RWPE2 (cell line): ENCODE results near the gene PAXIP1.

ENCODE experiments used
- ATAC-seq: fragments of 200-7000 bp; cut with Tn5 transposase; 3 replicates; pipeline ENCODE4 v1.9.1; 2021; ENCODE audit warnings: low read depth
- DNase-seq: peaks from one replicate; pipeline ENCODE4 v3.0.0-alpha.2; 2020; ENCODE audit warnings: low spot score
- H3K27ac ChIP-seq: fragments of 450-650 bp; 2 replicates; pipeline ENCODE4 v1.5.1; 2017; ENCODE audit warnings: mild to moderate bottlenecking; ENCODE audit not compliant: poor library complexity, severe bottlenecking
- H3K27me3 ChIP-seq: fragments of 250-450 bp; sonication (Bioruptor Pico); 2 replicates; pipeline ENCODE4 v1.5.1; 2021; ENCODE audit warnings: mild to moderate bottlenecking, moderate library complexity; ENCODE audit not compliant: insufficient read depth, poor library complexity, severe bottlenecking
- H3K36me3 ChIP-seq: fragments of 250-450 bp; sonication (Bioruptor Pico); 2 replicates; pipeline ENCODE4 v1.5.1; 2020; ENCODE audit warnings: low read depth, mild to moderate bottlenecking, moderate library complexity
- H3K4me1 ChIP-seq: fragments of 250-450 bp; sonication (Bioruptor Pico); 2 replicates; pipeline ENCODE4 v1.5.1; 2021; ENCODE audit warnings: mild to moderate bottlenecking, moderate library complexity; ENCODE audit not compliant: insufficient read depth, poor library complexity, severe bottlenecking
- H3K4me3 ChIP-seq: fragments of 250-450 bp; sonication (Bioruptor Pico); 2 replicates; pipeline ENCODE4 v1.5.1; 2021; ENCODE audit warnings: mild to moderate bottlenecking, moderate library complexity; ENCODE audit not compliant: severe bottlenecking
- H3K9me3 ChIP-seq: fragments of 250-450 bp; sonication (Bioruptor Pico); 2 replicates; pipeline ENCODE4 v1.5.1; 2021; ENCODE audit warnings: mild to moderate bottlenecking, moderate library complexity; ENCODE audit not compliant: severe bottlenecking
- CTCF ChIP-seq: fragments of 450-650 bp; IDR thresholded peaks from one replicate; pipeline ENCODE4 v1.5.1; 2017; ENCODE audit warnings: mild to moderate bottlenecking, moderate library complexity; ENCODE audit not compliant: poor library complexity, severe bottlenecking

PAXIP1 gene

GRCh38 chr7:154914308-154914995, 88.5 kb downstream of the PAXIP1 start:
- Histone ChIP-seq H3K4me3 (no peak overlapping the region), H3K36me3 (no peaks in the 10 kb centered on the region), H3K4me1 (no peaks in the 10 kb centered on the region), H3K27ac (no peak overlapping the region), H3K27me3 (no peaks in the 10 kb centered on the region), H3K9me3 (no peaks in the 10 kb centered on the region)
- no peak for TF ChIP-seq CTCF
- DNase-seq (no peak), ATAC-seq (peak; percentile 3; the same call in 1 of the 3 replicates)

- H3K36me3 ChIP-seq: no peaks in the 10 kb centered on the region
- H3K4me1 ChIP-seq: no peaks in the 10 kb centered on the region
- no peaks in the 10 kb centered on the region for H3K9me3 ChIP-seq
- peak; percentile 90 for TF ChIP-seq CTCF
- ATAC-seq (peak; percentile 96), DNase-seq (no peak)
- no peaks in the 10 kb centered on the region for H3K27me3 ChIP-seq
- H3K4me3 ChIP-seq: no peak overlapping the region
- H3K27ac ChIP-seq: no peak overlapping the region
Observed at GRCh38 chr7:154913638-154914307, 89.2 kb downstream of the PAXIP1 start.

- no peaks in the 10 kb centered on the region for H3K27me3 ChIP-seq
- no peaks in the 10 kb centered on the region for H3K36me3 ChIP-seq
- DNase-seq: no peak
- H3K27ac ChIP-seq: no peak overlapping the region
- ATAC-seq: no peak
- no peaks in the 10 kb centered on the region for H3K9me3 ChIP-seq
- no peak overlapping the region for H3K4me3 ChIP-seq
- TF ChIP-seq CTCF: no peak
- H3K4me1 ChIP-seq: no peaks in the 10 kb centered on the region
Observed at GRCh38 chr7:154912871-154913637, 89.9 kb downstream of the PAXIP1 start.

DNA sequence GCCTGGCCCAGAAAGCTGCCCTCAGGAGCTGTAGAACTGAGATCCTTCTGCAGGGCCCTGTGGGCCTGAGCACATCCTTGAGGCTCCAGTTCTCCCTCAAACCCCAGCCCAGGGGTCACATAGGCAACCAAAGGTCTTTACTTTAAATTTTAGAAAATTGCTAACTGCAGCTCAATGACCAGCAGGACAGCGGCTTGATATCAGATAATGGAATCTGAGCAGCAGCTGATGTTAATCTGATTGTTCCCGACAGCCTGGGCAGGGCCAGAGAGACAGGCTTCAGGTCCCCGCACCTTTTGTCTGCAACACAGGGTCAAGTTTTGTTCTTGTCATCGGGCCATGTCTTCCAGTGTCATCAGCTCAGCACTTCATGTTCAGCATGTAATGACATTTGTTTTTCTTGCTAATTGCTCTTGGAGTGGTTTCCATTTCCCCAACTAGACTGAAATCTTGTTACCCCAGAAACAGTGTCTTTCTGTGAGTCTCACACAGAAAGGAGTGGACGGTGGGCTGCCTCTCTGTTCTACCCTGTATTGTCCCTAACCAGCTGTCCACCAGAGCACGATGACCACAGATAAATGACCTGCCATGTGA, 91.0 kb downstream of the PAXIP1 start:
- H3K4me3 ChIP-seq: no peak overlapping the region
- DNase-seq: no peak
- H3K9me3 ChIP-seq: no peaks in the 10 kb centered on the region
- no peaks in the 10 kb centered on the region for H3K36me3 ChIP-seq
- no peaks in the 10 kb centered on the region for H3K27me3 ChIP-seq
- TF ChIP-seq CTCF: no peak
- H3K4me1 ChIP-seq: no peaks in the 10 kb centered on the region
- ATAC-seq: no peak
- H3K27ac ChIP-seq: no peak overlapping the region
